ENCODE data around the gene DSN1. TPM values are rescaled to one million over a fixed set of nuclear protein-coding genes. Genes with fewer than 3 reads are reported as not detected.

Gene DSN1
- total and polyA plus RNA-seq, 2 donors (not counting 1 experiment from before 2014, with no cell fraction given) = 8.3 to 13.4 TPM

- no peak for TF ChIP-seq EZH2 (IDR thresholded peaks at IDR 0.05; ENCODE audit: low read length, missing control alignments)
- no peak for TF ChIP-seq CTCF (conservative IDR thresholded peaks at IDR 0.05 in 1 of 2, IDR thresholded peaks at IDR 0.05 in 1 of 2; ENCODE audit: low read depth in 1 of 2, low read length in 2 of 2)
- Histone ChIP-seq H3K9me3 (ENCODE audit: control insufficient read depth, insufficient read depth, low read depth, low read length) (no peaks in the 10 kb centered on the region), H3K4me1 (ENCODE audit: control insufficient read depth, extremely low read depth, insufficient read depth, low read length) (no peaks in the 10 kb centered on the region), H3K9ac (ENCODE audit: insufficient read depth, low read length) (no peak overlapping the region), H3K27ac (ENCODE audit: insufficient read depth, low read length) (no peak overlapping the region), H3K79me2 (ENCODE audit: control insufficient read depth, insufficient read depth, low read length) (no peaks in the 10 kb centered on the region), H2AFZ (ENCODE audit: low read length) (no peak overlapping the region), H3K36me3 (ENCODE audit: control insufficient read depth, insufficient read depth, low read length) (no peaks in the 10 kb centered on the region), H3K4me3 (replicated peaks in 1 of 4; ENCODE audit: control extremely low read depth in 1 of 4, insufficient read depth in 1 of 4, low read depth in 3 of 4, low read length in 4 of 4) (peak overlapping the region in 1 of 4 experiments; percentile 75), H3K4me2 (ENCODE audit: extremely low read depth, insufficient read depth, low read length) (peak overlapping the region; percentile 51), H4K20me1 (ENCODE audit: control insufficient read depth, extremely low read depth, insufficient read depth, low read length) (no peaks in the 10 kb centered on the region), H3K27me3 (ENCODE audit: control insufficient read depth, insufficient read depth, low read length) (no peaks in the 10 kb centered on the region)
- no peak for DNase-seq (ENCODE audit: low read depth in 2 of 2)
Observed at GRCh38 chr20:36744243-36744642, 29.3 kb downstream of the DSN1 start.

GRCh38 chr20:36742558-36742957 is 31.0 kb downstream of the DSN1 start:
- Histone ChIP-seq H3K27ac (ENCODE audit: insufficient read depth, low read length) (no peak overlapping the region), H3K27me3 (ENCODE audit: control insufficient read depth, insufficient read depth, low read length) (no peaks in the 10 kb centered on the region), H3K36me3 (ENCODE audit: control insufficient read depth, insufficient read depth, low read length) (no peaks in the 10 kb centered on the region), H3K4me3 (replicated peaks in 1 of 4; ENCODE audit: control extremely low read depth in 1 of 4, insufficient read depth in 1 of 4, low read depth in 3 of 4, low read length in 4 of 4) (no peak overlapping the region), H3K4me1 (ENCODE audit: control insufficient read depth, extremely low read depth, insufficient read depth, low read length) (no peaks in the 10 kb centered on the region), H2AFZ (ENCODE audit: low read length) (no peak overlapping the region), H4K20me1 (ENCODE audit: control insufficient read depth, extremely low read depth, insufficient read depth, low read length) (no peaks in the 10 kb centered on the region), H3K79me2 (ENCODE audit: control insufficient read depth, insufficient read depth, low read length) (no peaks in the 10 kb centered on the region), H3K9ac (ENCODE audit: insufficient read depth, low read length) (no peak overlapping the region), H3K4me2 (ENCODE audit: extremely low read depth, insufficient read depth, low read length) (no peak overlapping the region), H3K9me3 (ENCODE audit: control insufficient read depth, insufficient read depth, low read depth, low read length) (no peaks in the 10 kb centered on the region)
- DNase-seq (ENCODE audit: low read depth in 2 of 2) = no peak
- TF ChIP-seq CTCF (conservative IDR thresholded peaks at IDR 0.05 in 1 of 2, IDR thresholded peaks at IDR 0.05 in 1 of 2; ENCODE audit: low read depth in 1 of 2, low read length in 2 of 2) (no peak), EZH2 (IDR thresholded peaks at IDR 0.05; ENCODE audit: low read length, missing control alignments) (no peak)

GRCh38 chr20:36741072-36741471 is 32.5 kb downstream of the DSN1 start:
- no peak overlapping the region for H2AFZ ChIP-seq (ENCODE audit: low read length)
- no peaks in the 10 kb centered on the region for H3K27me3 ChIP-seq (ENCODE audit: control insufficient read depth, insufficient read depth, low read length)
- TF ChIP-seq EZH2 (IDR thresholded peaks at IDR 0.05; ENCODE audit: low read length, missing control alignments) = no peak
- TF ChIP-seq CTCF (conservative IDR thresholded peaks at IDR 0.05 in 1 of 2, IDR thresholded peaks at IDR 0.05 in 1 of 2; ENCODE audit: low read depth in 1 of 2, low read length in 2 of 2) = no peak
- H3K4me2 ChIP-seq (ENCODE audit: extremely low read depth, insufficient read depth, low read length) = no peak overlapping the region
- H3K36me3 ChIP-seq (ENCODE audit: control insufficient read depth, insufficient read depth, low read length) = no peaks in the 10 kb centered on the region
- no peak for DNase-seq (ENCODE audit: low read depth in 2 of 2)
- H3K9ac ChIP-seq (ENCODE audit: insufficient read depth, low read length) = no peak overlapping the region
- no peaks in the 10 kb centered on the region for H3K4me1 ChIP-seq (ENCODE audit: control insufficient read depth, extremely low read depth, insufficient read depth, low read length)
- H3K9me3 ChIP-seq (ENCODE audit: control insufficient read depth, insufficient read depth, low read depth, low read length) = no peaks in the 10 kb centered on the region
- no peaks in the 10 kb centered on the region for H3K79me2 ChIP-seq (ENCODE audit: control insufficient read depth, insufficient read depth, low read length)
- no peak overlapping the region for H3K27ac ChIP-seq (ENCODE audit: insufficient read depth, low read length)
- H3K4me3 ChIP-seq (replicated peaks in 1 of 4; ENCODE audit: control extremely low read depth in 1 of 4, insufficient read depth in 1 of 4, low read depth in 3 of 4, low read length in 4 of 4) = no peak overlapping the region
- H4K20me1 ChIP-seq (ENCODE audit: control insufficient read depth, extremely low read depth, insufficient read depth, low read length) = no peaks in the 10 kb centered on the region
